PFSK-1 (cell line): ENCODE data around the gene RUNX1.

Experiments used
- REST ChIP-seq, 2 experiments: IDR thresholded peaks; 2 replicates each; pipeline versions ENCODE4 v1.6.1 to v1.8.0; 2011 to 2012; ENCODE audit warnings: low read depth in 2 of 2, low read length in 2 of 2, control low read depth in 1 of 2, inconsistent platforms in 1 of 2, mild to moderate bottlenecking in 1 of 2, moderate library complexity in 1 of 2; ENCODE audit not compliant: insufficient read depth in 1 of 2
- TAF1 ChIP-seq: IDR thresholded peaks from 2 replicates; pipeline ENCODE4 v1.6.1; 2012; ENCODE audit warnings: low read length, control low read depth, borderline replicate concordance; ENCODE audit not compliant: insufficient read depth

- TF ChIP-seq REST (IDR thresholded peaks at IDR 0.05; ENCODE audit: insufficient read depth in 1 of 2, low read depth in 2 of 2, low read length in 2 of 2) (peak; percentile 8 to 52; a peak in 1 of 4 replicates), TAF1 (no peak)
Observed at GRCh38 chr21:34887725-34888568, 161.2 kb downstream of the RUNX1 start.
